Measurements from ENCODE around the gene GRID1. TPM values are rescaled to one million over a fixed set of nuclear protein-coding genes. Genes with fewer than 3 reads are reported as not detected.

The GRID1 gene
- total RNA-seq, 4 donors from 2014 or later = 0.35 to 10.7 (median 1.3) TPM

- Histone ChIP-seq H3K4me3 (no peak overlapping the region), H3K36me3 (no peaks in the 10 kb centered on the region), H3K4me1 (no peaks in the 10 kb centered on the region), H3K27ac (no peak overlapping the region), H3K27me3 (no peaks in the 10 kb centered on the region), H3K9me3 (no peaks in the 10 kb centered on the region)
- no peak for DNase-seq
- TF ChIP-seq POLR2A (IDR thresholded peaks at IDR 0.05) = no peak
- TF ChIP-seq CTCF (IDR thresholded peaks at IDR 0.05) = no peak
Measured at GRCh38 chr10:85575441-85575840, 791.2 kb downstream of the GRID1 start.

- H3K27me3 ChIP-seq = no peaks in the 10 kb centered on the region
- no peaks in the 10 kb centered on the region for H3K9me3 ChIP-seq
- no peaks in the 10 kb centered on the region for H3K4me1 ChIP-seq
- no peak overlapping the region for H3K27ac ChIP-seq
- no peak for DNase-seq
- H3K4me3 ChIP-seq = no peak overlapping the region
- H3K36me3 ChIP-seq = no peaks in the 10 kb centered on the region
- TF ChIP-seq CTCF (IDR thresholded peaks at IDR 0.05) (no peak), POLR2A (IDR thresholded peaks at IDR 0.05) (no peak)
Measured at GRCh38 chr10:85570871-85571270, 795.7 kb downstream of the GRID1 start.

- H3K4me1 ChIP-seq = no peaks in the 10 kb centered on the region
- H3K9me3 ChIP-seq = no peaks in the 10 kb centered on the region
- H3K27ac ChIP-seq = no peak overlapping the region
- no peak for TF ChIP-seq CTCF (IDR thresholded peaks at IDR 0.05)
- no peak for TF ChIP-seq POLR2A (IDR thresholded peaks at IDR 0.05)
- DNase-seq = no peak
- no peak overlapping the region for H3K4me3 ChIP-seq
- no peaks in the 10 kb centered on the region for H3K36me3 ChIP-seq
- no peaks in the 10 kb centered on the region for H3K27me3 ChIP-seq
Measured at GRCh38 chr10:85565381-85565780, 801.2 kb downstream of the GRID1 start.

GRCh38 chr10:85558533-85558932, 808.1 kb downstream of the GRID1 start:
- Histone ChIP-seq H3K4me3 (no peak overlapping the region), H3K27me3 (no peaks in the 10 kb centered on the region), H3K27ac (no peak overlapping the region), H3K4me1 (no peaks in the 10 kb centered on the region), H3K36me3 (no peaks in the 10 kb centered on the region), H3K9me3 (no peaks in the 10 kb centered on the region)
- DNase-seq = no peak
- TF ChIP-seq POLR2A (IDR thresholded peaks at IDR 0.05) (no peak), CTCF (IDR thresholded peaks at IDR 0.05) (no peak)

- TF ChIP-seq POLR2A (IDR thresholded peaks at IDR 0.05) (no peak), CTCF (IDR thresholded peaks at IDR 0.05) (no peak)
- no peaks in the 10 kb centered on the region for H3K4me1 ChIP-seq
- no peaks in the 10 kb centered on the region for H3K9me3 ChIP-seq
- no peaks in the 10 kb centered on the region for H3K27me3 ChIP-seq
- H3K4me3 ChIP-seq = no peak overlapping the region
- H3K27ac ChIP-seq = no peak overlapping the region
- no peak for DNase-seq
- H3K36me3 ChIP-seq = no peaks in the 10 kb centered on the region
Measured at GRCh38 chr10:85557706-85558105, 808.9 kb downstream of the GRID1 start.

GRCh38 chr10:85557077-85557476, 809.5 kb downstream of the GRID1 start:
- TF ChIP-seq CTCF (IDR thresholded peaks at IDR 0.05) = no peak
- no peak for TF ChIP-seq POLR2A (IDR thresholded peaks at IDR 0.05)
- H3K4me1 ChIP-seq = no peaks in the 10 kb centered on the region
- no peak overlapping the region for H3K27ac ChIP-seq
- H3K27me3 ChIP-seq = no peaks in the 10 kb centered on the region
- H3K4me3 ChIP-seq = no peak overlapping the region
- no peaks in the 10 kb centered on the region for H3K9me3 ChIP-seq
- DNase-seq = no peak
- no peaks in the 10 kb centered on the region for H3K36me3 ChIP-seq

Measured in Peyer's patch (tissue), 4 donors.